Adrenal gland (tissue), 5 donors: ENCODE results near the gene NDUFAF8.

ENCODE experiments used
- POLR2A ChIP-seq, 2 donors: fragments of 450-650 bp; IDR thresholded peaks; one replicate each; pipeline ENCODE4 v1.6.1; 2017; ENCODE audit warnings: antibody characterized with exemption in 2 of 2, mild to moderate bottlenecking in 2 of 2, moderate library complexity in 1 of 2
- TF ChIP-seq, protein P1 (sequence below), 6 experiments: fragments of 450-650 bp in 4 of 6; fragments of 200-600 bp in 2 of 6; sonication (generic) in 1 of 6; IDR thresholded peaks; 1 replicate in 5 of 6; 2 replicates in 1 of 6; pipeline versions ENCODE4 v1.5.1 to v1.8.0; 2016 to 2021; ENCODE audit warnings: antibody characterized with exemption in 6 of 6, mild to moderate bottlenecking in 2 of 6, moderate library complexity in 1 of 6
- donor health status: DM: no; HTN: no; CAD: no.

DNA sequence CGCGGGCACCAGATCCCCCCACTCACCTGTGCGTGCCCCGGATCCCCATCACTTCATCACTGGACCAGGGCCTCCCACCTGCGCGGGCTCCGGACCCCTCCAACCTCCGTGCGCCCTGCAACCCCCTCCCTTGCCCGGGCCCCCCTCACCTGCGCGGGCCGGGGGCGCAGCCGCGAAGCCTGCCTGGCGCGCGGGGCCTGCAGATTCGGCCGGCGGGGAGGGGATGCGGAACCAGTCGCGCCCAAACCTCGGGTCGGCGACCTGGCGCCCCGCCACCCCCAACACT lies 16.6 kb upstream of the NDUFAF8 start:
- TF ChIP-seq, protein P1, sequence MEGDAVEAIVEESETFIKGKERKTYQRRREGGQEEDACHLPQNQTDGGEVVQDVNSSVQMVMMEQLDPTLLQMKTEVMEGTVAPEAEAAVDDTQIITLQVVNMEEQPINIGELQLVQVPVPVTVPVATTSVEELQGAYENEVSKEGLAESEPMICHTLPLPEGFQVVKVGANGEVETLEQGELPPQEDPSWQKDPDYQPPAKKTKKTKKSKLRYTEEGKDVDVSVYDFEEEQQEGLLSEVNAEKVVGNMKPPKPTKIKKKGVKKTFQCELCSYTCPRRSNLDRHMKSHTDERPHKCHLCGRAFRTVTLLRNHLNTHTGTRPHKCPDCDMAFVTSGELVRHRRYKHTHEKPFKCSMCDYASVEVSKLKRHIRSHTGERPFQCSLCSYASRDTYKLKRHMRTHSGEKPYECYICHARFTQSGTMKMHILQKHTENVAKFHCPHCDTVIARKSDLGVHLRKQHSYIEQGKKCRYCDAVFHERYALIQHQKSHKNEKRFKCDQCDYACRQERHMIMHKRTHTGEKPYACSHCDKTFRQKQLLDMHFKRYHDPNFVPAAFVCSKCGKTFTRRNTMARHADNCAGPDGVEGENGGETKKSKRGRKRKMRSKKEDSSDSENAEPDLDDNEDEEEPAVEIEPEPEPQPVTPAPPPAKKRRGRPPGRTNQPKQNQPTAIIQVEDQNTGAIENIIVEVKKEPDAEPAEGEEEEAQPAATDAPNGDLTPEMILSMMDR (IDR thresholded peaks at IDR 0.05) = no peak
- no peak for TF ChIP-seq POLR2A (IDR thresholded peaks at IDR 0.05)
